HG03558 (cell line): Measurements from ENCODE around the gene STEEP1.

ENCODE experiments used
- ATAC-seq: cut with Tn5 transposase; IDR thresholded peaks from one replicate; pipeline ENCODE4 v1.9.1; 2021; ENCODE audit warnings: moderate number of reproducible peaks; ENCODE audit not compliant: unreplicated experiment; ENCODE audit errors: extremely low read depth

Gene STEEP1

GRCh38 chrX:119565107-119565663 is at the start of gene STEEP1:
Gene STEEP1, minus strand, starts transcription at chrX:119565409. Its CDS starts 54 bp downstream, at chrX:119565355.
- peak; percentile 71 for ATAC-seq

- ATAC-seq: no peak
Measured at GRCh38 chrX:119614776-119615175, 49.6 kb upstream of the STEEP1 start.

- no peak for ATAC-seq
Measured at GRCh38 chrX:119607018-119607389, 41.8 kb upstream of the STEEP1 start.

- peak; percentile 76 for ATAC-seq
Measured at GRCh38 chrX:119606280-119607017, 41.2 kb upstream of the STEEP1 start, which contains the start of gene NKRF. Gene NKRF, minus strand, starts transcription at chrX:119606424.

- ATAC-seq: no peak
Measured at GRCh38 chrX:119605464-119606279, 40.5 kb upstream of the STEEP1 start.

GRCh38 chrX:119604766-119605463 is 39.7 kb upstream of the STEEP1 start:
- ATAC-seq: no peak

- no peak for ATAC-seq
Measured at GRCh38 chrX:119602701-119603255, 37.6 kb upstream of the STEEP1 start.

- no peak for ATAC-seq
Measured at GRCh38 chrX:119589810-119590209, 24.6 kb upstream of the STEEP1 start.

GRCh38 chrX:119583431-119584059 is 18.3 kb upstream of the STEEP1 start:
- ATAC-seq: no peak

- no peak for ATAC-seq
Measured at GRCh38 chrX:119579414-119579813, 14.2 kb upstream of the STEEP1 start.

GRCh38 chrX:119574394-119575266 is 9.4 kb upstream of the STEEP1 start, which contains the start of gene UBE2A:
Gene UBE2A, plus strand, starts transcription at chrX:119574563. Its CDS starts 149 bp downstream, at chrX:119574712.
- peak; percentile 41 for ATAC-seq

- peak; percentile 44 for ATAC-seq
Measured at GRCh38 chrX:119573840-119574393, 8.7 kb upstream of the STEEP1 start.

- ATAC-seq: no peak
Measured at GRCh38 chrX:119573222-119573621, 8.0 kb upstream of the STEEP1 start.

- no peak for ATAC-seq
Measured at GRCh38 chrX:119570351-119570835, 5.2 kb upstream of the STEEP1 start.

- no peak for ATAC-seq
Measured at GRCh38 chrX:119552508-119552907, 12.7 kb downstream of the STEEP1 start.

GRCh38 chrX:119549327-119550016 is 15.7 kb downstream of the STEEP1 start:
- ATAC-seq: no peak

- ATAC-seq: no peak
Measured at GRCh38 chrX:119541188-119541587, 24.0 kb downstream of the STEEP1 start.

- no peak for ATAC-seq
Measured at GRCh38 chrX:119539872-119540271, 25.3 kb downstream of the STEEP1 start.
